ENCODE results near the gene NEDD4L.
"Not testable (repeated sequence)": the region's sequence is repeated elsewhere in the genome, so short reads cannot be mapped to it uniquely, and the experiment has no call there.

- not testable (repeated sequence) for TF ChIP-seq CTCF (IDR thresholded peaks at IDR 0.05; ENCODE audit: low read depth, low read length, missing input control); JUND (IDR thresholded peaks at IDR 0.05); TAF1 (conservative IDR thresholded peaks at IDR 0.05); SP1 (IDR thresholded peaks at IDR 0.05); RAD21 (IDR thresholded peaks at IDR 0.05); EGR1 (IDR thresholded peaks at IDR 0.05; ENCODE audit: low read depth in 2 of 2); YY1 (IDR thresholded peaks at IDR 0.05)
- TF ChIP-seq, protein P1, sequence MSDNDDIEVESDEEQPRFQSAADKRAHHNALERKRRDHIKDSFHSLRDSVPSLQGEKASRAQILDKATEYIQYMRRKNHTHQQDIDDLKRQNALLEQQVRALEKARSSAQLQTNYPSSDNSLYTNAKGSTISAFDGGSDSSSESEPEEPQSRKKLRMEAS (IDR thresholded peaks at IDR 0.05): not testable (repeated sequence)
- TF ChIP-seq, protein P2, sequence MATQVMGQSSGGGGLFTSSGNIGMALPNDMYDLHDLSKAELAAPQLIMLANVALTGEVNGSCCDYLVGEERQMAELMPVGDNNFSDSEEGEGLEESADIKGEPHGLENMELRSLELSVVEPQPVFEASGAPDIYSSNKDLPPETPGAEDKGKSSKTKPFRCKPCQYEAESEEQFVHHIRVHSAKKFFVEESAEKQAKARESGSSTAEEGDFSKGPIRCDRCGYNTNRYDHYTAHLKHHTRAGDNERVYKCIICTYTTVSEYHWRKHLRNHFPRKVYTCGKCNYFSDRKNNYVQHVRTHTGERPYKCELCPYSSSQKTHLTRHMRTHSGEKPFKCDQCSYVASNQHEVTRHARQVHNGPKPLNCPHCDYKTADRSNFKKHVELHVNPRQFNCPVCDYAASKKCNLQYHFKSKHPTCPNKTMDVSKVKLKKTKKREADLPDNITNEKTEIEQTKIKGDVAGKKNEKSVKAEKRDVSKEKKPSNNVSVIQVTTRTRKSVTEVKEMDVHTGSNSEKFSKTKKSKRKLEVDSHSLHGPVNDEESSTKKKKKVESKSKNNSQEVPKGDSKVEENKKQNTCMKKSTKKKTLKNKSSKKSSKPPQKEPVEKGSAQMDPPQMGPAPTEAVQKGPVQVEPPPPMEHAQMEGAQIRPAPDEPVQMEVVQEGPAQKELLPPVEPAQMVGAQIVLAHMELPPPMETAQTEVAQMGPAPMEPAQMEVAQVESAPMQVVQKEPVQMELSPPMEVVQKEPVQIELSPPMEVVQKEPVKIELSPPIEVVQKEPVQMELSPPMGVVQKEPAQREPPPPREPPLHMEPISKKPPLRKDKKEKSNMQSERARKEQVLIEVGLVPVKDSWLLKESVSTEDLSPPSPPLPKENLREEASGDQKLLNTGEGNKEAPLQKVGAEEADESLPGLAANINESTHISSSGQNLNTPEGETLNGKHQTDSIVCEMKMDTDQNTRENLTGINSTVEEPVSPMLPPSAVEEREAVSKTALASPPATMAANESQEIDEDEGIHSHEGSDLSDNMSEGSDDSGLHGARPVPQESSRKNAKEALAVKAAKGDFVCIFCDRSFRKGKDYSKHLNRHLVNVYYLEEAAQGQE (IDR thresholded peaks at IDR 0.05): not testable (repeated sequence)
These were observed 336.1 kb downstream of the NEDD4L start for GRCh38 chr18:58380113-58380512.

All from liver (tissue), 3 donors.